GM06990 (cell line): Measurements from ENCODE around the gene GLIS1.

ENCODE experiments used
- DNase-seq: peaks from one replicate; pipeline ENCODE4 v3.0.0-alpha.2; 2011; ENCODE audit not compliant: insufficient read length; ENCODE audit errors: extremely low read depth
- H3K27me3 ChIP-seq: replicated peaks from 2 replicates; pipeline ENCODE4 v1.6.0; 2011; ENCODE audit warnings: low read length; ENCODE audit not compliant: control insufficient read depth, insufficient read depth
- H3K36me3 ChIP-seq: 2 replicates; pipeline ENCODE4 v1.5.1; 2011; ENCODE audit warnings: low read length; ENCODE audit not compliant: control insufficient read depth, insufficient read depth
- H3K4me3 ChIP-seq: replicated peaks from 2 replicates; pipeline ENCODE4 v1.5.1; 2011; ENCODE audit warnings: low read depth, mild to moderate bottlenecking, control low read depth, low read length
- TF ChIP-seq, protein P1 (sequence below): IDR thresholded peaks from 2 replicates; pipeline ENCODE4 v1.5.1; 2011; ENCODE audit warnings: low read length, control low read depth, mild to moderate bottlenecking, inconsistent platforms; ENCODE audit not compliant: insufficient read depth, poor library complexity, severe bottlenecking

Gene GLIS1

DNA sequence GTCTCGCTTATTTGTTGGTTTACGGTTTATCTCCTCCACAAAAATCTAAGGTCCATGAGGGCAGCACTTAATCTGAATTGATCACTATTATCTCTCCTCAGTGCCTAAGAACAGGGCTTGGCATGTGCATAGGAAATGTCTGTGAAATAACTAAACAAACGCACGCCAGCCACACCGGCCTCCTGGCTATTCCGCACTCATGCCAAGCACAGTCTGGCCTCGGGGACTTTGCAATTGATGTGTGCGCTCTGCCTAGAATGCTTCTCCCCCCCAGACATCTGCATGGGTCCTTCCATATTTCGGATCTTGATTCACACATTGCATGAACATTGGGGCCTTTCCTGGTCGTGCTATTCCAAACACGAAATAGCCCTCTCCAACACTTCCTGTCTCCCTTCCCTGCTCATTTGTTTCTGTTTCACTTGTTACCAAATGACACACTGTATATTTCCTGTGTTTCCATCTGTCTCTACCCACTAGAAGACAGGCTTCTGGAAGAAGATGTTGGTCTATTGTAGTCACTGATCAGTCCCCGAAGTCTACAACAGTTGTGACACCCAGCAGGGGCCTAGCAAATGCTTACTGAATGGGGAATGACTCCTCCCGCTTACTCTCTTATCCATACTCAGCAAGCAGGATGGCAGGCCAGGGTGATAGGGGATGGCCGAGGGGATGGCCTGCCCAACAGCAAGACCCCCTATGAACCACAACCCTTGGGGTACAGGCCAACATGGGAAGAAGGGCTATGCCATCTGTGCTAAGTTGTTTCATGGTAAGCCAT, 93.9 kb downstream of the GLIS1 start:
- no peaks in the 10 kb centered on the region; the same call in 1 of the 2 replicates for H3K27me3 ChIP-seq
- H3K4me3 ChIP-seq = no peak overlapping the region
- TF ChIP-seq, protein P1, sequence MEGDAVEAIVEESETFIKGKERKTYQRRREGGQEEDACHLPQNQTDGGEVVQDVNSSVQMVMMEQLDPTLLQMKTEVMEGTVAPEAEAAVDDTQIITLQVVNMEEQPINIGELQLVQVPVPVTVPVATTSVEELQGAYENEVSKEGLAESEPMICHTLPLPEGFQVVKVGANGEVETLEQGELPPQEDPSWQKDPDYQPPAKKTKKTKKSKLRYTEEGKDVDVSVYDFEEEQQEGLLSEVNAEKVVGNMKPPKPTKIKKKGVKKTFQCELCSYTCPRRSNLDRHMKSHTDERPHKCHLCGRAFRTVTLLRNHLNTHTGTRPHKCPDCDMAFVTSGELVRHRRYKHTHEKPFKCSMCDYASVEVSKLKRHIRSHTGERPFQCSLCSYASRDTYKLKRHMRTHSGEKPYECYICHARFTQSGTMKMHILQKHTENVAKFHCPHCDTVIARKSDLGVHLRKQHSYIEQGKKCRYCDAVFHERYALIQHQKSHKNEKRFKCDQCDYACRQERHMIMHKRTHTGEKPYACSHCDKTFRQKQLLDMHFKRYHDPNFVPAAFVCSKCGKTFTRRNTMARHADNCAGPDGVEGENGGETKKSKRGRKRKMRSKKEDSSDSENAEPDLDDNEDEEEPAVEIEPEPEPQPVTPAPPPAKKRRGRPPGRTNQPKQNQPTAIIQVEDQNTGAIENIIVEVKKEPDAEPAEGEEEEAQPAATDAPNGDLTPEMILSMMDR = no peak
- H3K36me3 ChIP-seq = no peaks in the 10 kb centered on the region
- DNase-seq = no peak

DNA sequence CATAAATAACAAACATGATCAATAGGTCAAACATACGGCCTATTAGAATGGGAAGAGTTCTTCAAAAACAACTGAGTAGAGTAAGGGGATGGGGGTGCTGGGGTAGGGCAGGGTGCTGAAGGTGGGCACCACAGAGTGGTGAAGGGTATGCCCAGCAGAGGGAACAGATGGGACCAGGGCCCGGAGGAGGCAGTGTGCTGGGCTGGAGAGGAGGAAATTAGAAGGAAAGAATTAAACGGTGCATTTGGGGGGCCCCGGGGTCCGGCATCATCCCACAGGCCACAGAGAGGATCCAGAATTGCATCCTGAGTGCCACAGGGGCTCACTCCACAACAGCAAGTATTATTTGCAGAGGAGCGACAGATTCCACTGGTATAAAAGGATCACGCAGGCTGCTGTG, 94.5 kb downstream of the GLIS1 start:
- TF ChIP-seq, protein P1 = no peak
- Histone ChIP-seq H3K27me3 (no peaks in the 10 kb centered on the region; the same call in 1 of the 2 replicates), H3K4me3 (no peak overlapping the region), H3K36me3 (no peaks in the 10 kb centered on the region)
- DNase-seq = no peak

GRCh38 chr1:53643881-53644390, 95.0 kb downstream of the GLIS1 start:
- H3K4me3 ChIP-seq = no peak overlapping the region
- no peaks in the 10 kb centered on the region for H3K36me3 ChIP-seq
- peaks cover 1% of the 10 kb centered on the region for H3K27me3 ChIP-seq
- DNase-seq = no peak
- TF ChIP-seq, protein P1 = no peak

- TF ChIP-seq, protein P1 = no peak
- no peak for DNase-seq
- Histone ChIP-seq H3K36me3 (no peaks in the 10 kb centered on the region), H3K27me3 (peaks cover 1% of the 10 kb centered on the region), H3K4me3 (no peak overlapping the region)
Observed at GRCh38 chr1:53643041-53643880, 95.7 kb downstream of the GLIS1 start.

GRCh38 chr1:53642607-53643006, 96.4 kb downstream of the GLIS1 start:
- no peak overlapping the region for H3K4me3 ChIP-seq
- TF ChIP-seq, protein P1 = no peak
- DNase-seq = no peak
- H3K27me3 ChIP-seq = peaks cover 1% of the 10 kb centered on the region
- no peaks in the 10 kb centered on the region for H3K36me3 ChIP-seq
